Esophagus muscularis mucosa (tissue), 4 donors: ENCODE results near the gene COG4. TPM values are rescaled to one million over a fixed set of nuclear protein-coding genes. Genes with fewer than 3 reads are reported as not detected.
A peak's percentile ranks its signal among the peaks of the same experiment; 100 is the strongest.

Experiments used
- DNase-seq: peaks from one replicate; pipeline ENCODE4 v3.0.0-alpha.2; 2017; ENCODE audit errors: extremely low spot score
- H3K27ac ChIP-seq, 4 donors: fragments of 200-600 bp; sonication (generic); replicated peaks in 1 of 4; 1 replicate in 3 of 4; 2 replicates in 1 of 4; pipeline ENCODE4 v1.5.1; 2016 to 2019; ENCODE audit warnings: mild to moderate bottlenecking in 1 of 4
- H3K27me3 ChIP-seq, 4 donors: fragments of 200-600 bp; sonication (generic); one replicate each; pipeline versions ENCODE4 v1.5.1 to v1.6.0; 2016 to 2019
- H3K36me3 ChIP-seq, 4 donors: fragments of 200-600 bp; sonication (generic); one replicate each; pipeline ENCODE4 v1.5.1; 2016 to 2019
- H3K4me1 ChIP-seq, 4 donors: fragments of 200-600 bp; sonication (generic); one replicate each; pipeline ENCODE4 v1.5.1; 2016 to 2019
- H3K4me3 ChIP-seq, 4 donors: fragments of 200-600 bp; sonication (generic); 1 replicate in 2 of 4; 2 replicates in 2 of 4; pipeline ENCODE4 v1.5.1; 2016 to 2019; ENCODE audit warnings: mild to moderate bottlenecking in 4 of 4, moderate library complexity in 1 of 4
- H3K9me3 ChIP-seq, 4 donors: fragments of 200-600 bp; sonication (generic); 1 replicate in 3 of 4; 2 replicates in 1 of 4; pipeline ENCODE4 v1.5.1; 2016 to 2019
- EP300 ChIP-seq: sonication (generic); formaldehyde crosslinking; IDR thresholded peaks from one replicate; pipeline ENCODE4 v1.6.1; 2017; ENCODE audit warnings: antibody characterized with exemption
- POLR2A ChIP-seq: fragments of 450-650 bp; IDR thresholded peaks from one replicate; pipeline ENCODE4 v1.6.1; 2017; ENCODE audit warnings: antibody characterized with exemption, moderate library complexity, mild to moderate bottlenecking, low read depth
- POLR2AphosphoS5 ChIP-seq, 2 donors: sonication (generic); formaldehyde crosslinking; IDR thresholded peaks; one replicate each; pipeline ENCODE4 v1.6.1; 2017; ENCODE audit warnings: antibody characterized with exemption in 2 of 2
- WGBS: methylation state at CpG from one replicate; pipeline ENCODE4 v1.1.5; 2018; 5-methylcytosine and 5-hydroxymethylcytosine counted together
- intact Hi-C: fragments of 100-400 bp; cut with DNase I; formaldehyde crosslinking; loops from one replicate; pipeline ENCODE4 v1.15.1; 2023
- total RNA-seq, 4 donors: library from RNA; depleted of rRNA; stranded (reverse); fragments of >200 nt; gene quantifications; one replicate each; pipeline versions ENCODE4 v1.1.0 to v1.2.1, GENCODE V29; 2016
- TF ChIP-seq, protein P1 (sequence below), 3 experiments: fragments of 200-600 bp in 2 of 3; fragments of 450-650 bp in 1 of 3; sonication (generic) in 2 of 3; IDR thresholded peaks; one replicate each; pipeline ENCODE4 v1.5.1; 2017 to 2019; ENCODE audit warnings: antibody characterized with exemption in 3 of 3, mild to moderate bottlenecking in 2 of 3, moderate library complexity in 1 of 3

COG4 gene
- total RNA-seq, 4 donors from 2014 or later: 30.6 to 40.0 (median 35.8) TPM

DNA sequence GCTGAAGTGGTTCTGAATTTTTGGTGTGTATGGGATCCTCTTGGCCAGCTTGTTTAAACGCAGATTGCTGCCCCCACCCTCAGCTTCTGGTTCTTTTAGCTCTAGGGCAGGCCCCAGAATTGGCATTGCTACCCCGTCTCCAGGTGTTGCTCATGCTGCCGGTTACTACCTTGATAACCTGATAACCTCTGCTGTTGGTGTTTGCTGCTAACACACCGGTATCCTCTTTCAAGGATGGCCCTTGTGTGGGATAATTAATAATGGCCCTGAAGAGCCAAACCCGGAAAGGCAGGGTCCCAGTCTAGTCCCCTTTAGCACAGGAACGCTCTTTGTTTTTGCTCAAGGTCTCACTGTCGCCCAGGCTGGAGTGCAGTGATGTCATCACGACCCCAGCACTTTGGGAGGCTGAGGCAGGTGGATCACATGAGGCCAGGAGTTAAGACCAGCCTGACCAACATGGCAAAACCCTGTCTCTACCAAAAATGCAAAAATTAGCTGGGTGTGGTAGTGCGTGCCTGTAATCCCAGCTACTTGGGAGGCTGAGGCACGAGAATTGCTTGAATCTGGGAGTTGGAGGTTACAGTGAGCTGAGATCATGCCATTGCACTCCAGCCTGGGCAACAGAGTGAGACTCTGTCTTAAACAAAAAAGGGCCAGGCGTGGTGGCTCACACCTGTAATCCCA, 83.2 kb downstream of the COG4 start:
- peaks cover 0 to under 1% (median 0%) of the 10 kb centered on the region in 4 donors for H3K36me3 ChIP-seq
- TF ChIP-seq POLR2A (no peak), EP300 (no peak), POLR2AphosphoS5 (IDR thresholded peaks at IDR 0.05) (no peak)
- TF ChIP-seq, protein P1, sequence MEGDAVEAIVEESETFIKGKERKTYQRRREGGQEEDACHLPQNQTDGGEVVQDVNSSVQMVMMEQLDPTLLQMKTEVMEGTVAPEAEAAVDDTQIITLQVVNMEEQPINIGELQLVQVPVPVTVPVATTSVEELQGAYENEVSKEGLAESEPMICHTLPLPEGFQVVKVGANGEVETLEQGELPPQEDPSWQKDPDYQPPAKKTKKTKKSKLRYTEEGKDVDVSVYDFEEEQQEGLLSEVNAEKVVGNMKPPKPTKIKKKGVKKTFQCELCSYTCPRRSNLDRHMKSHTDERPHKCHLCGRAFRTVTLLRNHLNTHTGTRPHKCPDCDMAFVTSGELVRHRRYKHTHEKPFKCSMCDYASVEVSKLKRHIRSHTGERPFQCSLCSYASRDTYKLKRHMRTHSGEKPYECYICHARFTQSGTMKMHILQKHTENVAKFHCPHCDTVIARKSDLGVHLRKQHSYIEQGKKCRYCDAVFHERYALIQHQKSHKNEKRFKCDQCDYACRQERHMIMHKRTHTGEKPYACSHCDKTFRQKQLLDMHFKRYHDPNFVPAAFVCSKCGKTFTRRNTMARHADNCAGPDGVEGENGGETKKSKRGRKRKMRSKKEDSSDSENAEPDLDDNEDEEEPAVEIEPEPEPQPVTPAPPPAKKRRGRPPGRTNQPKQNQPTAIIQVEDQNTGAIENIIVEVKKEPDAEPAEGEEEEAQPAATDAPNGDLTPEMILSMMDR (IDR thresholded peaks at IDR 0.05): no peak
- 76% methylated on average over 11 of the region's 11 CpGs for WGBS
- no peaks in the 10 kb centered on the region for H3K27me3 ChIP-seq
- peaks cover 22 to 33% (median 31%) of the 10 kb centered on the region in 4 donors for H3K4me1 ChIP-seq
- intact Hi-C loops: no loop called here
- DNase-seq: no peak
- no peaks in the 10 kb centered on the region for H3K9me3 ChIP-seq
- peak overlapping the region in 3 of 4 donors; percentile 81 to 87 (median 84) for H3K27ac ChIP-seq
- H3K4me3 ChIP-seq: peak overlapping the region in 2 of 4 donors; percentile 84

DNA sequence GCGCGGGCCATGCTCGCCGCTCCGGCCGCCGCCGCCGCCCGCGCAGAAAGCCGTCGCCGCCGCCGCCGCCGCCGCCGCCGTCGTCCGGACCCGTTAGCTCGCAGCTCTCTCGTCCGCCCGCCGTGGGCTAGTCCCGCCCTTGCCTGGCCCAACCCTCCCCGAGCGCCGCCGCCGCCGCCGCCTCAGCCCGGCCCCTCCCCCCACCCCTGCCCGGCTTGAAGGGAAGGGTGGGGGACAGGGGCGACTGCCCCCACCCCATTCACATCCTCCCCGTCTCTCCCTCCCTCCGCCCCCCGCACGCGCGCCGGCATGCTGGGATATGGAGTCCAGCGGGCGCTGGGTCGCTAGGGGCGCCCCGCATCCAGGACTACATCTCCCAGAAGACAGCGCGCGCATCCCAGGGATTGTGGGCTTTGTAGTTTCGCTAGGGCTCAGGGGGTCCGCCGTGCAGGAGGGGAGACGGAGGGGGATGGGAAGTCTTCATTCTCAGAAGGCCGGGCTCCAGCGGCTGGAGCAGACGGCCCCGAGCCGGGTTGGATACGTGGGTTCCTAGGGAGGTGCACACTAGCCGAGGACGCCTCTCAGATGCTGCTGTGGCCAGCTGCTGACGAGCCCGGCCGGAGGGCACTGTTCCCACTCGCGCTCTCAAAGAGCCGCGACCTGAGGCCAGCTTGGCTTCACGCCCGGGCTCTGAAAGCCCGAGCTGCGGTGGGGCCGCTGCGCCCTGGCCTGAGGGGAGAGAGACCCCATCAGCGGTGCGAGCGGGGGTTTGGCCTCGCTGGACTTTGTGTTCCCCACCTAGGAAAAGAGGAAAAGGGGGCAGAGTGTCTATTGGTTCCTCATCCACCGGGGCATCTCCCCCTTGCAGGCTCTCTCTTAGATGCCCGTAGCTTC, 84.1 kb downstream of the COG4 start, which contains the start of gene ST3GAL2:
TSS of gene ST3GAL2 (minus strand) at position 132 of the 894 bp plus-strand sequence. CDS start 40,570 bp downstream, outside the sequence.
- H3K4me3 ChIP-seq: peak within 1 kb of the TSS; percentile 84 to 94 (median 86)
- peaks cover 32 to 43% (median 40%) of the 10 kb centered on the region in 4 donors for H3K4me1 ChIP-seq
- H3K27me3 ChIP-seq: no peaks in the 10 kb centered on the region
- intact Hi-C loops: loop anchor here (2.0 kb wide), 1 partner anchor 58 kb away; no protein-coding TSS in a partner anchor
- TF ChIP-seq POLR2A: no peak
- TF ChIP-seq EP300: no peak
- TF ChIP-seq, protein P1 (IDR thresholded peaks at IDR 0.05): peak in 1 of 3 experiments; percentile 14
- TF ChIP-seq POLR2AphosphoS5 (IDR thresholded peaks at IDR 0.05): peak; percentile 50 to 67
- no peaks in the 10 kb centered on the region for H3K9me3 ChIP-seq
- peak; percentile 97 for DNase-seq
- peaks cover 0 to 6% (median 2%) of the 10 kb centered on the region in 4 donors for H3K36me3 ChIP-seq
- WGBS: under 1% methylated on average over 24 of the region's 86 CpGs
- H3K27ac ChIP-seq: peak within 1 kb of the TSS; percentile 81 to 87 (median 84)

DNA sequence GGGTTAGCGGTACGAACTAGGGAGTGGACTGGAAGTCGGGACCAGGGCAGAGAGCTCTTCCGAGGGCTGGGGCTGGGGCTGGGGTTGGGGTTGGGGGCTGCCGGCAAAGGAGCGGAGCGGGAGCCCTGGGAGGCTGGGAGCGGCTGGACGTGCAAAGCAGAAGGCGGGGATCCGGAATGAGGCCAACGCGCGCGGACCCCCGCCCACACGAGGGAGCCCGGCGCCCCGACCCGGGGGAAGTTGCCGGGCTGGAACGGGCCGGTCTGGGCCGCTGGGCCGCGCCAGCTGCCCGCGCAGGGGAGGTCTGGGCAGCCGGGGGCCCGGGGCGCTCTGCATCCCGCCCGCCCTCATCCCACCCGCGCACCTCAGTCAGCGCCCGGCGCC, 84.8 kb downstream of the COG4 start:
- H3K9me3 ChIP-seq: no peaks in the 10 kb centered on the region
- 0% methylated on average over 2 of the region's 39 CpGs for WGBS
- TF ChIP-seq POLR2A (no peak), EP300 (no peak), POLR2AphosphoS5 (IDR thresholded peaks at IDR 0.05) (no peak)
- TF ChIP-seq, protein P1 (IDR thresholded peaks at IDR 0.05): no peak
- DNase-seq: no peak
- peaks cover 0 to 6% (median 2%) of the 10 kb centered on the region in 4 donors for H3K36me3 ChIP-seq
- H3K4me3 ChIP-seq: peak overlapping the region; percentile 84 to 94 (median 86)
- peaks cover 38 to 49% (median 46%) of the 10 kb centered on the region in 4 donors for H3K4me1 ChIP-seq
- peak overlapping the region; percentile 81 to 87 (median 84) for H3K27ac ChIP-seq
- intact Hi-C loops: loop anchor here (2.0 kb wide), 1 partner anchor 58 kb away; no protein-coding TSS in a partner anchor
- H3K27me3 ChIP-seq: no peaks in the 10 kb centered on the region

DNA sequence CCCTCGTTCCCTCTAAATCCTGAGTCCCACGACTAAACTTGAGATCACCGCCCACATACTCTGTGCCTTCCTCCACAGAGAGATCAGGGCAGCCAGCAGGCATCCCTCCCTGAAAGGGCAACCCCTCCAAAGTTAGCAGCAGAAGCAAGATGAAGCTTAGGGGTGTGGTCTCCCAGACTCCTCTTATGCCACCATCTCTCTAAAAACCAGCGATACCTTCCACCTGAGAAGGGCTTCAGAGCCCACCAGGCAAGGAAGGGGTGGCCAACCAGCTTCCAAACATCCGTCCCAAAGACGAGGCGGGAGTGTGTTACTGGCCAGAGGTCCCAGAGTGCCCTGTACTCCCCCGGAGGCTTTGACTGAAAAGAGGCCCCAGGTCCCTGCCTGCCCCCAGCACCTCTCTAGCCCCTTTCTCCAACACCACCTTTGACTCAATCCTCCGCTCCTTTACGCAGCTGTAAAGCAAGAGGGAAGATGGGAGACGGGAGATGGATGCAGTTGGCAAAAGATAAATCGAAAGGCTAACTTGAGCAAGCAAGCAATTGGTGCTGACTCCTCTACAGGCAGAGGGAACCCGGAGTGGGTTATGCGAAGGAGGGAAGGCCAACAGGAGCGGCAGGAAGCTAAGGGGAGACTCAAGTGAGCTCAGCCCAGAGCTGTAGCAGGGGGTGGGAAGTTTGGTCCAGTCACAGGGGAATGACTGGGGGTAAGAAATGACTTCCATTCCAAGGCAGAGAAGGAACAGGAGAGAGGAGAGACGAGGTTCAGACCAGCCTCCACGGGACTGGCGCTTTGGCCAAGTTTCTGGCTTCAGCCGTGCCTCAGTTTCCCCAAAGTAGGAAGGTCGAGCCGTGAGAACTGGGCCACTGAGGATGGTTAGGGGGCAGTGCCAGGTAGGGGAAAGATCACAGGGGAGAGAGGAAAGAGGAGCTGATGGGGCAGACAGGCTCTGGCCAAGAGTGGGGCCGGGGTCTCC, 85.5 kb downstream of the COG4 start:
- Histone ChIP-seq H3K4me3 (peak overlapping the region; percentile 84 to 94 (median 86)), H3K27me3 (no peaks in the 10 kb centered on the region), H3K4me1 (peaks cover 45 to 56% (median 53%) of the 10 kb centered on the region in 4 donors), H3K27ac (peak overlapping the region; percentile 81 to 87 (median 84)), H3K36me3 (peaks cover 0 to 6% (median 2%) of the 10 kb centered on the region in 4 donors), H3K9me3 (no peaks in the 10 kb centered on the region)
- WGBS: 3% methylated on average over 21 of the region's 22 CpGs
- no peak for TF ChIP-seq EP300
- no peak for TF ChIP-seq POLR2A
- no peak for TF ChIP-seq POLR2AphosphoS5 (IDR thresholded peaks at IDR 0.05)
- TF ChIP-seq, protein P1 (IDR thresholded peaks at IDR 0.05): no peak
- no peak for DNase-seq
- intact Hi-C loops: loop anchor here (2.0 kb wide), 1 partner anchor 57 kb away; no protein-coding TSS in a partner anchor
